ENCODE measurements around the gene ITGBL1. TPM values are rescaled to one million over a fixed set of nuclear protein-coding genes. Genes with fewer than 3 reads are reported as not detected.

ITGBL1 gene
- total and polyA plus RNA-seq, 2 of the 8 experiments (the other 6 are each of a cell fraction or from before 2014, with no cell fraction given) = not detected

DNA sequence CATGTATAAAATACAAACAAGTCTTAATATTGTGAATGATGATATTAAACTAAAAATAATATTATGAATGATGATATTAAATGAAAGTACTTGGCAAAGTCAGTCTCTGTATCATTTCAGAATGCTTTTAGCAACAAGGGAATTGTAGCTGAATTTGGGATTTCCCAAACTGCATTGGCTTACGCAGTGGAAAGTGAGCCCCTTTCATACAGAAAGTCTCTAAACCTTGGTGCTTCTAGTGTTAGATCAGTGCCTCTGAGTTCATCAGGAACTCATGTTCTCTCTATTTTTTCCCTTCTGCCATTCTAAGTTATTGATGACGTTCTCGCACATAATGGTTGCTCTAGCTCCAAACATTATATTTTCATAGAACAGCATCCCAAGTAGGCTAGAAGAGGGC is 300.0 kb downstream of the ITGBL1 start (continued):
- TF ChIP-seq SRF (IDR thresholded peaks at IDR 0.05; ENCODE audit: low read depth, low read length) = no peak
- TF ChIP-seq KDM5A (IDR thresholded peaks at IDR 0.05; ENCODE audit: low read length) = no peak
- no peak for TF ChIP-seq NANOG (IDR thresholded peaks at IDR 0.05; ENCODE audit: insufficient read depth, low read depth, low read length, poor library complexity, severe bottlenecking)
- TF ChIP-seq, protein P1, sequence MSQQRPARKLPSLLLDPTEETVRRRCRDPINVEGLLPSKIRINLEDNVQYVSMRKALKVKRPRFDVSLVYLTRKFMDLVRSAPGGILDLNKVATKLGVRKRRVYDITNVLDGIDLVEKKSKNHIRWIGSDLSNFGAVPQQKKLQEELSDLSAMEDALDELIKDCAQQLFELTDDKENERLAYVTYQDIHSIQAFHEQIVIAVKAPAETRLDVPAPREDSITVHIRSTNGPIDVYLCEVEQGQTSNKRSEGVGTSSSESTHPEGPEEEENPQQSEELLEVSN (IDR thresholded peaks at IDR 0.05) = no peak
